B cell (primary cell): Measurements from ENCODE around the gene PRDM11.

Source experiments
- EZH2 ChIP-seq: IDR thresholded peaks from 2 replicates; pipeline ENCODE4 v1.6.1; 2012; ENCODE audit warnings: borderline replicate concordance, low read depth, mild to moderate bottlenecking, moderate library complexity, low read length; ENCODE audit not compliant: insufficient read depth, poor library complexity, severe bottlenecking
- TF ChIP-seq, protein P1 (sequence below): fragments of 200-600 bp; IDR thresholded peaks from one replicate; pipeline ENCODE4 v1.8.0; 2022; ENCODE audit warnings: antibody characterized with exemption, mild to moderate bottlenecking

- TF ChIP-seq, protein P1, sequence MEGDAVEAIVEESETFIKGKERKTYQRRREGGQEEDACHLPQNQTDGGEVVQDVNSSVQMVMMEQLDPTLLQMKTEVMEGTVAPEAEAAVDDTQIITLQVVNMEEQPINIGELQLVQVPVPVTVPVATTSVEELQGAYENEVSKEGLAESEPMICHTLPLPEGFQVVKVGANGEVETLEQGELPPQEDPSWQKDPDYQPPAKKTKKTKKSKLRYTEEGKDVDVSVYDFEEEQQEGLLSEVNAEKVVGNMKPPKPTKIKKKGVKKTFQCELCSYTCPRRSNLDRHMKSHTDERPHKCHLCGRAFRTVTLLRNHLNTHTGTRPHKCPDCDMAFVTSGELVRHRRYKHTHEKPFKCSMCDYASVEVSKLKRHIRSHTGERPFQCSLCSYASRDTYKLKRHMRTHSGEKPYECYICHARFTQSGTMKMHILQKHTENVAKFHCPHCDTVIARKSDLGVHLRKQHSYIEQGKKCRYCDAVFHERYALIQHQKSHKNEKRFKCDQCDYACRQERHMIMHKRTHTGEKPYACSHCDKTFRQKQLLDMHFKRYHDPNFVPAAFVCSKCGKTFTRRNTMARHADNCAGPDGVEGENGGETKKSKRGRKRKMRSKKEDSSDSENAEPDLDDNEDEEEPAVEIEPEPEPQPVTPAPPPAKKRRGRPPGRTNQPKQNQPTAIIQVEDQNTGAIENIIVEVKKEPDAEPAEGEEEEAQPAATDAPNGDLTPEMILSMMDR = no peak
- TF ChIP-seq EZH2 = no peak
Observed at GRCh38 chr11:45167283-45167682, 20.8 kb downstream of the PRDM11 start.
